ENCODE data around the gene RNASEH1. TPM values are rescaled to one million over a fixed set of nuclear protein-coding genes. Genes with fewer than 3 reads are reported as not detected.

The RNASEH1 gene
- total and polyA plus RNA-seq, 2 of the 4 experiments (the other 2 are of a cell fraction) = 23.5 to 23.7 TPM

DNA sequence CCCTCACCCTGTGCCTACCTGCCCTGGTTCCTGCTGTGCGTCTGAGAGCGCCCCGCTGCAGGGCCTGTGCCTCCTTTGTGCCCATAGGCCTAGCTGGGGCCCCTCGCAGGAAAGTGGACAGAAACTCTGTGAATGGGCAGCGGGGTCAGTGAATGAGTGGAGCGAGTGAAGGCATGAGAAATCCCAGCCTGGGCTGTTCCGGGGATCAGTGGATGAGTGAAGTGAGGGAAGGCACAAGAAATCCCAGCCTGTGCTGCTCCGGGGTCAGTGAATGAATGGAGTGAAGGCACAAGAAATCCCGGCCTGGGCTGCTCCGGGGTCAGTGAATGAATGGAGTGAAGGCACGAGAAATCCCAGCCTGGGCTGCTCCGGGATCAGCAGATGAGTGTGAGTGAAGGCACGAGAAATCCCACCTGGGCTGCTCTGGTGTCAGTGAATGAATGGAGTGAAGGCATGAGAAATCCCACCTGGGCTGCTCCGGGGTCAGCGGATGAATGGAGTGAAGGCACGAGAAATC is 38.8 kb upstream of the RNASEH1 start:
- no peak overlapping the region for H3K4me2 ChIP-seq (ENCODE audit: low read depth, low read length)
- H2AK5ac ChIP-seq (ENCODE audit: low read depth, low read length) = no peak overlapping the region
- TF ChIP-seq, protein P1, sequence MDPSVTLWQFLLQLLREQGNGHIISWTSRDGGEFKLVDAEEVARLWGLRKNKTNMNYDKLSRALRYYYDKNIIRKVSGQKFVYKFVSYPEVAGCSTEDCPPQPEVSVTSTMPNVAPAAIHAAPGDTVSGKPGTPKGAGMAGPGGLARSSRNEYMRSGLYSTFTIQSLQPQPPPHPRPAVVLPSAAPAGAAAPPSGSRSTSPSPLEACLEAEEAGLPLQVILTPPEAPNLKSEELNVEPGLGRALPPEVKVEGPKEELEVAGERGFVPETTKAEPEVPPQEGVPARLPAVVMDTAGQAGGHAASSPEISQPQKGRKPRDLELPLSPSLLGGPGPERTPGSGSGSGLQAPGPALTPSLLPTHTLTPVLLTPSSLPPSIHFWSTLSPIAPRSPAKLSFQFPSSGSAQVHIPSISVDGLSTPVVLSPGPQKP (IDR thresholded peaks at IDR 0.05; ENCODE audit: borderline replicate concordance, low read depth, low read length) = no peak
- no peak for TF ChIP-seq CEBPB (IDR thresholded peaks at IDR 0.05; ENCODE audit: low read depth, low read length)
- TF ChIP-seq POLR2A (IDR thresholded peaks at IDR 0.05; ENCODE audit: low read depth, low read length) = no peak
- TF ChIP-seq MAFK (IDR thresholded peaks at IDR 0.05; ENCODE audit: low read depth, low read length) = no peak
- TF ChIP-seq MAZ (IDR thresholded peaks at IDR 0.05; ENCODE audit: borderline replicate concordance, low read depth, low read length) = no peak
- TF ChIP-seq MXI1 (IDR thresholded peaks at IDR 0.05; ENCODE audit: borderline replicate concordance, low read depth, low read length) = no peak
- H4K5ac ChIP-seq (ENCODE audit: low read depth, low read length) = no peak overlapping the region
- no peak overlapping the region for H2BK120ac ChIP-seq (ENCODE audit: low read depth, low read length)
- no peaks in the 10 kb centered on the region for H3K79me1 ChIP-seq (ENCODE audit: low read depth in 1 of 2, low read length in 2 of 2)
- no peak overlapping the region for H2BK5ac ChIP-seq (ENCODE audit: low read depth, low read length, poor library complexity, severe bottlenecking)
- H2AFZ ChIP-seq (replicated peaks; ENCODE audit: low read length, poor library complexity) = no peak overlapping the region
- CTCF ChIA-PET = no interaction called here
- intact Hi-C loops (cut with micrococcal nuclease) = loop anchor here (5.0 kb wide), 1 partner anchor 35 kb away; no protein-coding TSS in a partner anchor
- no peak overlapping the region for H3K14ac ChIP-seq (replicated peaks; ENCODE audit: low read depth, low read length)
- no peak overlapping the region for H3K23ac ChIP-seq (ENCODE audit: low read depth, low read length)
- no peaks in the 10 kb centered on the region for H4K20me1 ChIP-seq (ENCODE audit: insufficient read depth, low read length)
- H3K4ac ChIP-seq (ENCODE audit: low read depth, low read length) = no peak overlapping the region
- WGBS, 2 experiments (ENCODE audit: extremely low coverage in 2 of 2, insufficient read length in 1 of 2) = 41% methylated on average over 5 of the region's 16 CpGs; no CpG with 5 or more reads in 1 of the 2 experiments
- H3K27me3 ChIP-seq (ENCODE audit: control insufficient read depth, insufficient read depth, low read length) = no peaks in the 10 kb centered on the region
- in situ Hi-C loops (cut with MboI; ENCODE audit: low sequenced_read_pairs) = no loop called here
- H3K9me1 ChIP-seq (ENCODE audit: insufficient read depth, low read length) = 0 out of 2 replicates have a peak, but pooled peaks cover 3% of the 10 kb centered on the region
- DNase-seq (no peak), ATAC-seq (ENCODE audit: low read depth) (peak; percentile 16; the same call in 1 of the 2 replicates)
- no peak overlapping the region for H2AK9ac ChIP-seq (replicated peaks; ENCODE audit: low read depth, low read length, poor library complexity)
- POLR2A ChIA-PET (ENCODE audit: unreplicated experiment) = no interaction called here
- H3K56ac ChIP-seq (ENCODE audit: extremely low read depth, insufficient read depth, low read length) = no peak overlapping the region
- H3K18ac ChIP-seq (ENCODE audit: low read depth, low read length) = no peak overlapping the region
- no peak overlapping the region for H2BK20ac ChIP-seq (ENCODE audit: low read depth, low read length)
- BruUV-seq (replicated peaks) = no TSS peak
- no peak overlapping the region for H3K9ac ChIP-seq (ENCODE audit: low read depth, low read length)
- peaks cover 3% of the 10 kb centered on the region; the same call in 1 of the 2 replicates for H3K4me1 ChIP-seq (ENCODE audit: control insufficient read depth, insufficient read depth, low read length)
- H3K36me3 ChIP-seq (ENCODE audit: control insufficient read depth, insufficient read depth, low read length) = no peaks in the 10 kb centered on the region
- H2BK15ac ChIP-seq (ENCODE audit: low read depth, low read length) = no peak overlapping the region
- dilution Hi-C loops (cut with HindIII; ENCODE audit: low sequenced_read_pairs, unreplicated experiment) = no loop called here
- H4K8ac ChIP-seq (ENCODE audit: low read depth in 2 of 2, low read length in 2 of 2) = no peak overlapping the region
- no peaks in the 10 kb centered on the region for H3K9me3 ChIP-seq (ENCODE audit: control insufficient read depth, insufficient read depth, low read length)
- no peak overlapping the region; the same call in 1 of the 2 replicates for H3K27ac ChIP-seq (ENCODE audit: insufficient read depth, low read length)
- no peak overlapping the region for H3K4me3 ChIP-seq (ENCODE audit: insufficient read depth, low read depth, low read length)
- no peak overlapping the region for H4K91ac ChIP-seq (ENCODE audit: insufficient read depth, low read depth, low read length)
